HFF-Myc (cell line): ENCODE measurements around the gene KIF16B.

ENCODE experiments used
- DNase-seq: peaks from one replicate; pipeline ENCODE4 v3.0.0-alpha.2; 2011; ENCODE audit warnings: low read depth; ENCODE audit errors: extremely low read depth
- H3K4me3 ChIP-seq: replicated peaks from 2 replicates; pipeline ENCODE4 v1.5.1; 2011; ENCODE audit warnings: low read depth, mild to moderate bottlenecking, control low read depth, low read length
- CTCF ChIP-seq: IDR thresholded peaks from 2 replicates; pipeline ENCODE4 v1.5.1; 2012; ENCODE audit warnings: mild to moderate bottlenecking, low read depth, low read length, control low read depth; ENCODE audit errors: missing control alignments

The KIF16B gene

GRCh38 chr20:16556301-16556700 lies 16.9 kb downstream of the KIF16B start:
- DNase-seq: no peak
- H3K4me3 ChIP-seq: no peak overlapping the region
- no peak for TF ChIP-seq CTCF

- DNase-seq: no peak
- TF ChIP-seq CTCF: no peak
- H3K4me3 ChIP-seq: no peak overlapping the region
Observed at GRCh38 chr20:16555754-16556153, 17.5 kb downstream of the KIF16B start.

- no peak for DNase-seq
- no peak overlapping the region for H3K4me3 ChIP-seq
- TF ChIP-seq CTCF: no peak
Observed at GRCh38 chr20:16554766-16555543, 18.3 kb downstream of the KIF16B start.

GRCh38 chr20:16553684-16554083 lies 19.6 kb downstream of the KIF16B start:
- DNase-seq: no peak
- TF ChIP-seq CTCF: no peak
- no peak overlapping the region for H3K4me3 ChIP-seq

GRCh38 chr20:16553101-16553500 lies 20.1 kb downstream of the KIF16B start:
- TF ChIP-seq CTCF: no peak
- no peak overlapping the region for H3K4me3 ChIP-seq
- no peak for DNase-seq

- no peak overlapping the region for H3K4me3 ChIP-seq
- DNase-seq: no peak
- TF ChIP-seq CTCF: no peak
Observed at GRCh38 chr20:16552015-16552414, 21.2 kb downstream of the KIF16B start.

GRCh38 chr20:16551607-16552006 lies 21.6 kb downstream of the KIF16B start:
- no peak for TF ChIP-seq CTCF
- H3K4me3 ChIP-seq: no peak overlapping the region
- no peak for DNase-seq
